Left lung (tissue), 10 donors: Measurements from ENCODE around the gene MCUR1. TPM values are rescaled to one million over a fixed set of nuclear protein-coding genes. Genes with fewer than 3 reads are reported as not detected.

ENCODE experiments used
- ATAC-seq: fragments of 200-7000 bp; cut with Tn5 transposase; one replicate; pipeline ENCODE4 v1.9.1; 2020; ENCODE audit warnings: moderate library complexity
- DNase-seq, 4 donors: peaks; one replicate each; pipeline ENCODE4 v3.0.0-alpha.2; 2013 to 2020
- H3K27ac ChIP-seq, 2 donors: fragments of 200-600 bp; sonication (generic) in 1 of 2; one replicate each; pipeline versions ENCODE4 v1.5.0 to v1.8.0; 2020 to 2021
- H3K27me3 ChIP-seq, 2 donors: fragments of 200-600 bp; sonication (generic) in 1 of 2; one replicate each; pipeline versions ENCODE4 v1.5.0 to v1.8.0; 2020 to 2021
- H3K36me3 ChIP-seq, 2 donors: fragments of 200-600 bp; sonication (generic) in 1 of 2; one replicate each; pipeline versions ENCODE4 v1.5.0 to v1.8.0; 2020 to 2021
- H3K4me1 ChIP-seq, 2 donors: fragments of 200-600 bp; one replicate each; pipeline ENCODE4 v1.8.0; 2021
- H3K4me3 ChIP-seq, 2 donors: fragments of 200-600 bp; sonication (generic) in 1 of 2; one replicate each; pipeline versions ENCODE4 v1.5.0 to v1.8.0; 2020 to 2021; ENCODE audit warnings: mild to moderate bottlenecking in 1 of 2
- H3K9me3 ChIP-seq, 2 donors: fragments of 200-600 bp; sonication (generic) in 1 of 2; one replicate each; pipeline versions ENCODE4 v1.5.0 to v1.8.0; 2020 to 2021
- intact Hi-C, 2 donors: fragments of 100-400 bp; cut with DNase I; formaldehyde crosslinking; loops; one replicate each; pipeline versions ENCODE4 v1.11.2 to v1.14.2; 2022
- polyA plus RNA-seq, 6 donors: library from polyadenylated mRNA; unstranded; fragments of 120-200 nt; gene quantifications; one replicate each; pipeline ENCODE4 v1.2.1, GENCODE V29; 2013; ENCODE audit not compliant: insufficient read length in 6 of 6
- total RNA-seq, 2 donors: library from RNA; stranded (reverse); fragmentation: NEBNext Ultra II Directional; extraction: Animal tissue kit (Norgen Biotek cat#: 25700); gene quantifications; one replicate each; pipeline ENCODE4 v1.2.1, GENCODE V29; 2021
- TF ChIP-seq, protein P1 (sequence below), 2 donors: fragments of 200-600 bp; sonication (generic) in 1 of 2; IDR thresholded peaks; one replicate each; pipeline versions ENCODE4 v1.5.0 to v1.8.0; 2021; ENCODE audit warnings: antibody characterized with exemption in 2 of 2
- donor health status: DM: no; HTN: yes; CAD: no.
- donor health status: DM: no; HTN: no; CAD: no.

MCUR1 gene
- total and polyA plus RNA-seq, 8 donors = 25.3 to 41.1 (median 32.4) TPM

GRCh38 chr6:13813026-13813425 lies 1.3 kb downstream of the MCUR1 start:
- H3K4me3 ChIP-seq = peak overlapping the region; percentile 76 to 83
- ATAC-seq (no peak), DNase-seq (no peak)
- no peaks in the 10 kb centered on the region for H3K36me3 ChIP-seq
- peaks cover 17 to 41% of the 10 kb centered on the region in 2 donors for H3K4me1 ChIP-seq
- no peaks in the 10 kb centered on the region for H3K9me3 ChIP-seq
- H3K27me3 ChIP-seq = no peaks in the 10 kb centered on the region
- peak overlapping the region; percentile 92 to 97 for H3K27ac ChIP-seq
- intact Hi-C loops = no loop called here
- TF ChIP-seq, protein P1, sequence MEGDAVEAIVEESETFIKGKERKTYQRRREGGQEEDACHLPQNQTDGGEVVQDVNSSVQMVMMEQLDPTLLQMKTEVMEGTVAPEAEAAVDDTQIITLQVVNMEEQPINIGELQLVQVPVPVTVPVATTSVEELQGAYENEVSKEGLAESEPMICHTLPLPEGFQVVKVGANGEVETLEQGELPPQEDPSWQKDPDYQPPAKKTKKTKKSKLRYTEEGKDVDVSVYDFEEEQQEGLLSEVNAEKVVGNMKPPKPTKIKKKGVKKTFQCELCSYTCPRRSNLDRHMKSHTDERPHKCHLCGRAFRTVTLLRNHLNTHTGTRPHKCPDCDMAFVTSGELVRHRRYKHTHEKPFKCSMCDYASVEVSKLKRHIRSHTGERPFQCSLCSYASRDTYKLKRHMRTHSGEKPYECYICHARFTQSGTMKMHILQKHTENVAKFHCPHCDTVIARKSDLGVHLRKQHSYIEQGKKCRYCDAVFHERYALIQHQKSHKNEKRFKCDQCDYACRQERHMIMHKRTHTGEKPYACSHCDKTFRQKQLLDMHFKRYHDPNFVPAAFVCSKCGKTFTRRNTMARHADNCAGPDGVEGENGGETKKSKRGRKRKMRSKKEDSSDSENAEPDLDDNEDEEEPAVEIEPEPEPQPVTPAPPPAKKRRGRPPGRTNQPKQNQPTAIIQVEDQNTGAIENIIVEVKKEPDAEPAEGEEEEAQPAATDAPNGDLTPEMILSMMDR (IDR thresholded peaks at IDR 0.05) = no peak

DNA sequence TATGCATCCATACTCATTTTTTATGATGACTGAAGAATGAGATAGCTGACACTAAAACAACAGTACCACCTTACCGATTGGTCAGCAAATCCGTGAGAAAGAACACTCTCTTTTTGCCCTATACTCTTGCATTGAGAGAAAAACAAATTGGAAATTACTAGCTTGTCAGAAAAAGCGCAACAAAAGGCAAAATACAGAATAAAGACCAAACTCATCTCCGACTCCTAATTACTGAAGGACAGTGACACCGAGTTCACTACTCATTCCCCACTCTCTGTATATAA lies 2.1 kb downstream of the MCUR1 start:
- H3K27me3 ChIP-seq = no peaks in the 10 kb centered on the region
- intact Hi-C loops = no loop called here
- TF ChIP-seq, protein P1 (IDR thresholded peaks at IDR 0.05) = no peak
- no peaks in the 10 kb centered on the region for H3K9me3 ChIP-seq
- peaks cover 17 to 41% of the 10 kb centered on the region in 2 donors for H3K4me1 ChIP-seq
- H3K36me3 ChIP-seq = no peaks in the 10 kb centered on the region
- H3K27ac ChIP-seq = no peak overlapping the region
- DNase-seq (no peak), ATAC-seq (no peak)
- peak overlapping the region in 1 of 2 donors; percentile 76 for H3K4me3 ChIP-seq

DNA sequence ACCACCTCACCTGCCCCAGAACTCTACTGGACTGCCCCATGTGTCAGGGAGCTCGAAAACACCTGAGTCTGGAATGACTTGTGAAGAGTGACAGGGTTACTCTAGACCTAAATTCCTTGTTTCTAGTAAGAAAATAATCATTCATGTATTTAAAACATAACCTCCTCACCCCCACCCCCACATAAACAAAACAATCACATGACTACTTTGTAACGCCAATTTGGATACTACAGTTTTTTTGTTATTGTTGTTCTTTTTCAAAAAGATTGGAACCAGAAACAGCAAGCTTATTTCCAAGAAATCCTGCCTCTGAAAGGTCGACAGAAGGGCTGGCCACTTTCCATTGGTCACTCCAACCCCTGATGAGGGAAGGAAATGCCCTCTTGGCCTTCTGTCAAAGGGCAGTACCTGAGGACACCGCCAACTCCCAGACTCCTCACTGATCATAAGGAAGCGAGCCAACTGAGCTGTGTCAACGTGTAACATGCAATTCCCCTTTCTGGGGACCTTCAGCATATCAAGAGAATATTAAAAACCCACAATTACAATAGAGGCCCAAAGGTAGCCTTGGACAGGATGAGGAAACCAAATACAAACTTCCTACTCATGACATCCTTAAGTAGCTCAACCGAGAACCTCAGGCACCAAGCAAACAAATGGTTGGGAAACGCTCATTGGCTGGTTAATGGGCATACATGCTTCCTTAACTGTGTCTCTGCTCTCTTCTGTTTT lies 2.6 kb downstream of the MCUR1 start:
- H3K4me3 ChIP-seq = no peak overlapping the region
- H3K36me3 ChIP-seq = peaks cover 0 to 2% of the 10 kb centered on the region in 2 donors
- DNase-seq (peak in 1 of 4 donors; percentile 36), ATAC-seq (no peak)
- peaks cover 17 to 41% of the 10 kb centered on the region in 2 donors for H3K4me1 ChIP-seq
- H3K9me3 ChIP-seq = no peaks in the 10 kb centered on the region
- H3K27me3 ChIP-seq = no peaks in the 10 kb centered on the region
- intact Hi-C loops = no loop called here
- TF ChIP-seq, protein P1 (IDR thresholded peaks at IDR 0.05) = no peak
- peak overlapping the region; percentile 13 to 21 for H3K27ac ChIP-seq

- DNase-seq = no peak
- peak overlapping the region; percentile 13 to 21 for H3K27ac ChIP-seq
- ATAC-seq = no peak
- peaks cover 17 to 41% of the 10 kb centered on the region in 2 donors for H3K4me1 ChIP-seq
- intact Hi-C loops = no loop called here
- H3K4me3 ChIP-seq = no peak overlapping the region
- H3K9me3 ChIP-seq = no peaks in the 10 kb centered on the region
- no peaks in the 10 kb centered on the region for H3K27me3 ChIP-seq
- peaks cover 0 to 10% of the 10 kb centered on the region in 2 donors for H3K36me3 ChIP-seq
- TF ChIP-seq, protein P1 (IDR thresholded peaks at IDR 0.05) = no peak
Measured at GRCh38 chr6:13810688-13811446, 3.5 kb downstream of the MCUR1 start.

DNA sequence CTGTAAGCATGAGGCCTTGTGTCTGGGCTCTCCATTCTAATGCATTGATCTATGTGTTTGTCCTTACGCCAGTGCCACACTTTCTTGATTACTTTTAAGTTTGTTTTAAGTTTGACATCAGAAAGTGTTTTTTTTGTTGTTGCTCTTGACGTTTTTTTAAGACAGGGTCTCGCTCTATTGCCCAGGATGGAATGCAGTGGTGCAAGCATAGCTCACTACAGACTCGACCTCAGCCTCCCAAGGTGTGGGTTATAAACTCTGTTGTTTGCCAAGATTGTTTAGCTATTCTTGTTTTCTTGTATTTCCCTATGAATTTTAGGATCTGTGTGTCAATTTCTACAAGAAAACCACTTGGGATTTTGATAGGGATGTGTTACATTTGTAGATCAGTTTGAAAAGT lies 5.6 kb downstream of the MCUR1 start:
- DNase-seq = no peak
- H3K27ac ChIP-seq = no peak overlapping the region
- no peak for ATAC-seq
- TF ChIP-seq, protein P1 (IDR thresholded peaks at IDR 0.05) = no peak
- peaks cover 17 to 32% of the 10 kb centered on the region in 2 donors for H3K4me1 ChIP-seq
- H3K36me3 ChIP-seq = peaks cover 0 to 29% of the 10 kb centered on the region in 2 donors
- intact Hi-C loops = no loop called here
- H3K27me3 ChIP-seq = no peaks in the 10 kb centered on the region
- no peak overlapping the region for H3K4me3 ChIP-seq
- H3K9me3 ChIP-seq = no peaks in the 10 kb centered on the region
